Large intestine (tissue), 3 donors: ENCODE data around the gene BCKDHB. TPM values are rescaled to one million over a fixed set of nuclear protein-coding genes. Genes with fewer than 3 reads are reported as not detected.

Experiments used
- DNase-seq, 2 donors: peaks; one replicate each; pipeline versions ENCODE4 v3.0.0 to v3.0.0-alpha.2; 2013
- H3K27ac ChIP-seq: one replicate; pipeline ENCODE4 v1.5.1; 2013; ENCODE audit warnings: low read length
- H3K27me3 ChIP-seq: 2 replicates; pipeline ENCODE4 v1.6.1; 2013; ENCODE audit warnings: low read length; ENCODE audit not compliant: control insufficient read depth, insufficient read depth
- H3K36me3 ChIP-seq: 2 replicates; pipeline ENCODE4 v1.6.1; 2013; ENCODE audit warnings: low read length; ENCODE audit not compliant: control insufficient read depth, insufficient read depth
- H3K4me1 ChIP-seq: one replicate; pipeline ENCODE4 v1.6.1; 2013; ENCODE audit warnings: low read length; ENCODE audit not compliant: control insufficient read depth, insufficient read depth
- H3K4me3 ChIP-seq: one replicate; pipeline ENCODE4 v1.5.1; 2013; ENCODE audit warnings: low read length
- H3K9me3 ChIP-seq: one replicate; pipeline ENCODE4 v1.6.1; 2013; ENCODE audit warnings: mild to moderate bottlenecking, low read depth, low read length, moderate library complexity; ENCODE audit not compliant: control insufficient read depth
- WGBS: methylation state at CpG from one replicate; pipeline ENCODE4 v1.1.5; 2013; ENCODE audit warnings: low lambda C conversion rate; ENCODE audit not compliant: insufficient coverage; 5-methylcytosine and 5-hydroxymethylcytosine counted together
- polyA plus RNA-seq: library from polyadenylated mRNA; unstranded; fragments of 120-200 nt; gene quantifications from one replicate; pipeline ENCODE4 v1.2.1, GENCODE V29; 2013

BCKDHB gene
- polyA plus RNA-seq, 1 donor: 21.0 TPM

DNA sequence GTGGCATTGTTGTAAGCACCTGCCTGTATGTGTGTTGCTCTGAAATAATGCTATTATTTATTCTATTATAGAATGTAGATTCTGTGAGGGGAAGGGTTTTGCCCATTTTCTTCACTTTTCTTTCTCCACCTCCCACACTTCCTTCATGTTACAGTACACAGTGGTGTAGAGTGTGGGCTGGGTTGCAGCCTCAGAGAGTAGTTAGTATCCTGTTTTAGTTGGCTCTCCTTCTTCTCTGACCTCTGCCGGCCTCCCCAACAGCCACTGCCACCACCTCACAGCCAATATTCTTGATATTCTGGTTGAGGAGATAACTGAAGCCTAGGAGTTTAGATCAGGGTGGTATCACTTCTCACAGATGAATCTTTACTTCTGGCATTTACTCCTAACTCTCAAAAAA is 143.4 kb downstream of the BCKDHB start:
- H3K27ac ChIP-seq: no peak overlapping the region
- DNase-seq: no peak
- peaks cover 6% of the 10 kb centered on the region for H3K4me1 ChIP-seq
- no peaks in the 10 kb centered on the region for H3K27me3 ChIP-seq
- WGBS: no CpG with 5 or more reads among the region's 1 CpG
- no peaks in the 10 kb centered on the region for H3K36me3 ChIP-seq
- H3K9me3 ChIP-seq: no peaks in the 10 kb centered on the region
- no peak overlapping the region for H3K4me3 ChIP-seq

DNA sequence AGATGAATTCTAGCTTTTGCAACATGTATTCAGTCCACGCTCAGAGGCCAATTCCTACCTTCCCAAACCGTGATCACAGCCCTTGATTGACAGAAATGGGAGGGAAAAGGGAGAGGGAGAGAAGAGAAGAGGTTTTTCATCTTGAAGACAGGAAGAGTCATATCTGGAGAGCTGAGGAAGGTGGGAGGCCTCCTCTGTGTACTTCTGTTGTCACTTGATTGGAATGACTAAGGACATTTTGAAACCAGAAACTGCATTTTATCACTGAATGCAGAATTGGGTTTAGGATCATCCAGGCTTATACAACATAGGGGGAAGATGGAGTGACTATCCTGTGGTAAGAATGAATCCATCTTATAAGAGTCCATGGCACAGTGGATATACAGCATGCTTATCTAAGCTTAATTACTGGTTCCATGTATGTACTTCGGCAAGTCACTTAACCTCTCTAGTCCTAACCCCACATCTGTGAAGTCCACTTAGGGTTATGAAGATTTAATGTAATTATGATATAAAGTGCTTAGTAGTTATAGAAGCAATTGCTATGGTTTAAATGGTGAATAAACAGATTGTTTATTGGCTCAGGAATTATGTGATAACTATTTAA is 144.0 kb downstream of the BCKDHB start:
- no CpG with 5 or more reads among the region's 3 CpGs for WGBS
- peaks cover 6% of the 10 kb centered on the region for H3K4me1 ChIP-seq
- no peaks in the 10 kb centered on the region for H3K27me3 ChIP-seq
- no peak for DNase-seq
- H3K27ac ChIP-seq: no peak overlapping the region
- H3K9me3 ChIP-seq: no peaks in the 10 kb centered on the region
- no peaks in the 10 kb centered on the region for H3K36me3 ChIP-seq
- H3K4me3 ChIP-seq: no peak overlapping the region

DNA sequence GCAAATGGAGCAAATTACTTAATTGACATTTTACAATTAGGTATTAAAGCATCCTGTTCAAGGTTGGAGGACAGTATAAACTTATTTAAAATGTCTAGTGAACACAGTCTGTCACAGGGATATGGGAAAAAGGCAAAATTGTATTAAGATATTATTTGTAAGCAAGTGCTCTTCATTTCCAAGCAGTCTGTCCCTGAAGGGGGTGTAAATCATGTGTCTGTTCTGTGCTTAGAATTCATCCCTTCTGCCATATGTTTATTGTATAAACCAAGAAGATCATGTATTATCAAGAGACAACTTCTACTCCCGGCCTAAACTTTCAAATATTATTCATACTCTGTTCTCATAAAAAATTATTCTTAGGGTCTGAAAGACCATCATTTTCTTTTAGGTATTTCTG is 144.8 kb downstream of the BCKDHB start:
- no peaks in the 10 kb centered on the region for H3K27me3 ChIP-seq
- no peaks in the 10 kb centered on the region for H3K9me3 ChIP-seq
- DNase-seq: no peak
- H3K4me3 ChIP-seq: no peak overlapping the region
- no peaks in the 10 kb centered on the region for H3K36me3 ChIP-seq
- WGBS: 60% methylated on average over 1 of the region's 1 CpG
- no peak overlapping the region for H3K27ac ChIP-seq
- H3K4me1 ChIP-seq: peaks cover 6% of the 10 kb centered on the region

DNA sequence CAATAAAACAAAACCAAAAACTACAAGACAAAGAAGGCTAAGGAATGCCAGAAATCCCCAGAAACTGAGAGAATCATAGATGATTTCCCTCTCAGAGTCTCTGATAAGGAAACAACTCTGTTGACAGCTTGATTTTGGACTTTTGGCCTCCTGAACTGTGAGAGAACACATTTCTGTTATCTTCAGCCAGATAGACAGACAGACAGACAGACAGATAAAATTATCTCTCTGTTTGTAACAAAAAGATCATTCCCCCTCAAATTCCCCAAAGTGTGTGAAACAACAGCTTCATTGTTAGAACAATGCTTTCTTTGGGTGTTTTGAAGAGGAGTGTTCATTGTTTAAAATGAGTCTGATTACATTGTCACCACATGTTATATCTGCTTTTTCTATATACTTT is 148.2 kb downstream of the BCKDHB start:
- peak in 1 of 2 donors; percentile 26 for DNase-seq
- H3K27ac ChIP-seq: no peak overlapping the region
- no peaks in the 10 kb centered on the region for H3K27me3 ChIP-seq

DNA sequence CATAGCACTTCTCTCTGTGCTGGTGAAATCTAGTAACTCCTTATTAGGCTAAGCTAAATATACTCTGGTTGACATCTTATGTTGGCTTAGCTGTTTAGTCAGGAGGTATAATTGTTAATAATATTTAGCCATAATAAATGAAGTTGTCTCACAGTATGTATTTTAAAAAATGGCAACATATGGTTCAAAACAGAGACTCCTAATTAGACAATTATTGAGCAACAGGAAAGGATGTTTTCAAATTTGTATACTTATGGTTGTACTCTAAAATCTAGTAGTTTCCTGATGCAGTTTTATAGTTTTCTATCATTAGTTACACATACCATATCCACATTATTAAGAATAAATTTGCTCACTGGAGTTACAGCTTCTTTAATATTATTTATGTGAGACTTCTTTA is 150.2 kb downstream of the BCKDHB start:
- H3K27me3 ChIP-seq: no peaks in the 10 kb centered on the region
- peaks cover 6% of the 10 kb centered on the region for H3K4me1 ChIP-seq
- H3K36me3 ChIP-seq: no peaks in the 10 kb centered on the region
- H3K27ac ChIP-seq: no peak overlapping the region
- no peak overlapping the region for H3K4me3 ChIP-seq
- no peak for DNase-seq
- H3K9me3 ChIP-seq: no peaks in the 10 kb centered on the region

More for the DNA sequence above, 148.2 kb downstream of the BCKDHB start:
- no peak overlapping the region for H3K4me3 ChIP-seq
- H3K36me3 ChIP-seq: no peaks in the 10 kb centered on the region
- H3K9me3 ChIP-seq: no peaks in the 10 kb centered on the region
- peaks cover 6% of the 10 kb centered on the region for H3K4me1 ChIP-seq

DNA sequence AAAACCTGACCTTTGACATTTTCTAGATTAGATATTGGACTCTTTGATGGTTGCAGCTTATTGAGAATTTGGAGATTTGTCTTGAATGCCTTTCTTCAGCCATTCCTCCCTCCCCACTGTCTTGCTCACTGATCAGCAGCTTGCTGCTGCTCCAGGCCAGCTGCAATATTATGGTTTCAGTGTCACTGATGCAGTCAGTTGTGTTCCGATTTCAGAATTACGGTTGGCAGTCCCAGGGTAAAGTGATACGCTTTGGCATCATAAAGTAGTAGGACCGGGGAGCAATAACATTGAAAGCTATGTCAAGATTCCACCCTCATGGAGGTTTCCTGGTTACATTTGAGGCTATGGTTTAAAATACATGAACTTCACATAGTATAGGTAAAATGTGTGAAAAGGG is 152.6 kb downstream of the BCKDHB start:
- H3K27me3 ChIP-seq: no peaks in the 10 kb centered on the region
- WGBS: no CpG with 5 or more reads among the region's 4 CpGs
- H3K27ac ChIP-seq: no peak overlapping the region

DNA sequence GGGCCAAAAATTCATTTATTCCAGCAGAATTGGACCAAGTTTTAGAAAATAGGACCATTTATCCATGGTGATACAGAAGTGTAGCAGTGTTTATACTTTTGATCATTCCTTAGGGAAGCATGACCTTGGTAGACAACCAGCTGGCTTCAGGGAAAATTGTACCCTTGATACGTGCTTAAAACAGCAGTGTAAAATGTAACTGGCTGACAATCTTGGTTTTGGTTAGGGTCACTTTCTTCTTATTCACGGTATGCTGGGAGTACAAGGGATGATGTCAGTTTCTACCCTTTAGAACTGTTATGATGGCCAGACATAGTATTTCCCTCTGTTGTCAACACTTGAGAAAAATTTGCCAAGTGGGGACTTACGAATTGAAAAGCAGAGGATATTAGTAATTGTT is 157.1 kb downstream of the BCKDHB start:
- 89% methylated on average over 2 of the region's 3 CpGs for WGBS
- Histone ChIP-seq H3K4me3 (no peak overlapping the region), H3K4me1 (no peaks in the 10 kb centered on the region), H3K36me3 (no peaks in the 10 kb centered on the region), H3K27ac (no peak overlapping the region), H3K9me3 (no peaks in the 10 kb centered on the region), H3K27me3 (no peaks in the 10 kb centered on the region)
- no peak for DNase-seq

More for the DNA sequence above, 152.6 kb downstream of the BCKDHB start:
- no peak for DNase-seq
- Histone ChIP-seq H3K4me3 (no peak overlapping the region), H3K36me3 (no peaks in the 10 kb centered on the region), H3K9me3 (no peaks in the 10 kb centered on the region), H3K4me1 (peaks cover 6% of the 10 kb centered on the region)

DNA sequence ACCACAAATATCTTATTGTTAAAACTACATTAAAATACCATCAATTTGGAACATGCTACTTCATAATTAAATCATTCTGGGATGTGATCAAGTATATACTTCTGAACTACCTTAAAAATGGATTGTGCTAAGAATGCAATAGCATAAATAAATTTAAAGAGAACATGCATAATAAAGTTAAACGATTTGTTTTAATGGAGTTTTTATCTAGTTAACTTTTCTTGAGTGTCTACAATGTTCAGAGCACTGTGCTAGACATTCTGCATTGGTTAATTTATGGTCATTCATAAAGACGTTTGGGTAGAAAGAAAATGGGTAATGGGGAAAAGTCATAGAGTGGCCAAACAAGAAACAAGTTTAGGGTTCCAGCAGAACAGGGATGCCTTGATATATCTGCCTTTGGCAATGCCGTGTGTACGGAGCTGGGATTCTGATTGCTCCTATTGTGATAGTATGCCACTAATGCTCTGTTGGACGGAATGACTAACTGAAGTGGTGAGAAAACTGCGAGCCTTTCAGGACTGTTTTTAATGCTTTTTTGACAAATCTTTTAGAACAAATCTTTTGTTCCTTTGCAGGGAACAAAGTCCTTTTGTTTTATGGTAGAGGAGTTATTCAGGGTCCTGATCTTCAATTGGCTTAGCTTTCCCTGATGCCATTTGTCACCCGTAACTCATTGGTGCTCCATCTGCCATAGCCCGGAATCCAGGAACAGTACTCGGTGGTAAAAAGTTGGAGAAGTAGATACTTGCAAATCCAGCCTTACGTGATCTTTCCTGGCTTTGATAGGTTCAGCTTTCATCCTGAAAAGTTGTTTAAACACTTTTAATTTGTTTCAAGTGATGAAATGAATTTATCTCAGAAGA is 162.6 kb downstream of the BCKDHB start:
- no peak overlapping the region for H3K4me3 ChIP-seq
- DNase-seq: no peak
- 92% methylated on average over 5 of the region's 10 CpGs for WGBS

DNA sequence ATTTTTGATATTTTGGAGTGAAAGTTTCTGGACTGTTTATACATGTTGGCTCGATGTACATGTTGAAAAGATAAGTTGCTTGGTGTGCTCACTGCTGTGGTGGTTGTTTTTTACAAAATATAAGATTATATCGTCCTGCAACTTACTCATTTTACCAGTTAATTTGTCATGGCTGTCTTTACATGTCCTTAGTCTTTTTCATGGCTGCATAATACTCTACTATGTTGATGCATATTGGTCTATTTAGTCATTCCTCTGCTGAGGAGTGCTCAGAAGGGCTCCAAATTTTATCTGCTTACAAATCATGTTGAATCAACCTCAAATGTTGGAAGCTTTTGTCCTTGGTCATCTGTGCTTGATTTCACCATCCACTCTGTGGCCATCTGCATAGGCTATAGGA is 164.6 kb downstream of the BCKDHB start:
- Histone ChIP-seq H3K36me3 (no peaks in the 10 kb centered on the region), H3K4me1 (no peaks in the 10 kb centered on the region), H3K4me3 (no peak overlapping the region), H3K27me3 (no peaks in the 10 kb centered on the region), H3K9me3 (no peaks in the 10 kb centered on the region), H3K27ac (no peak overlapping the region)
- no peak for DNase-seq
- 100% methylated on average over 1 of the region's 2 CpGs for WGBS

More for the DNA sequence above, 162.6 kb downstream of the BCKDHB start:
- no peak overlapping the region for H3K27ac ChIP-seq
- no peaks in the 10 kb centered on the region for H3K9me3 ChIP-seq
- H3K27me3 ChIP-seq: no peaks in the 10 kb centered on the region
- H3K4me1 ChIP-seq: no peaks in the 10 kb centered on the region
- H3K36me3 ChIP-seq: no peaks in the 10 kb centered on the region

DNA sequence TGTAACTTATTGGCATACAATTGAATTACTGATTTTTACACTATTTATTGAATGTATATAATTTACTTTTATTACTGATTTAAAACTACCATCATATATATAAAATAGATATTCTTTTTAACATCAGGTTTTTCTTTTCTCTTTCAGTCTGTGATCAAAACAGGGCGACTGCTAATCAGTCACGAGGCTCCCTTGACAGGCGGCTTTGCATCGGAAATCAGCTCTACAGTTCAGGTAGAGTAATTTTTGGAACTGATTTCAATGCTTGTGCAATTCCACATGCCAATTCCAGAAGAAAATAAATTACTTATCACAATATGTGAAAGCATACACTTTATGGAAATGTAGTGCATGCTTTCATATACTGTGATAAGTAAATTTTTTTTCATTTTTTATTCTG is 166.5 kb downstream of the BCKDHB start:
- H3K27ac ChIP-seq: no peak overlapping the region
- WGBS: 100% methylated on average over 1 of the region's 4 CpGs

DNA sequence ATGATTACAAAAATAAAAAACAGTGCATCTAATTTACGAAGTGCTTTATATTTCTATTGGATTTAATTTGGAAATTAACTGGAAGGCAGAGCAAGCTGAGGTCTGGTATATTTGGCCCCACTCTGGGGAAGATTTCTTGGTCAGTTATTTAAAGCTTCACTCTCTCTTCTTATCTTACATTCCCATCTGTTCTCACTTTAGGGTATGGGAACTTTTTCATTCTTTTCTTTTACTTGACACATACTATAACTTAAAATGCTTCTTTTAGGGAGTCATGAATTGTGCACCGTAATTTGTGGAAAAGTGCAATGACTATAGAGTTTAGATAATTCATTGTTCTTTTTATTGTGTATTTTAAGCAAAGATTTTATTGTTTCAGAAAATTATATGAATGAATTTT is 170.4 kb downstream of the BCKDHB start:
- Histone ChIP-seq H3K27me3 (no peaks in the 10 kb centered on the region), H3K36me3 (no peaks in the 10 kb centered on the region), H3K4me3 (no peak overlapping the region), H3K9me3 (no peaks in the 10 kb centered on the region), H3K27ac (no peak overlapping the region), H3K4me1 (no peaks in the 10 kb centered on the region)
- WGBS: 89% methylated on average over 1 of the region's 2 CpGs
- no peak for DNase-seq

More for the DNA sequence above, 166.5 kb downstream of the BCKDHB start:
- Histone ChIP-seq H3K9me3 (no peaks in the 10 kb centered on the region), H3K27me3 (no peaks in the 10 kb centered on the region), H3K4me3 (no peak overlapping the region), H3K4me1 (no peaks in the 10 kb centered on the region), H3K36me3 (no peaks in the 10 kb centered on the region)
- no peak for DNase-seq
